Endothelial cell (in vitro differentiated cells): Measurements from ENCODE around the gene SCYL2. TPM values are rescaled to one million over a fixed set of nuclear protein-coding genes. Genes with fewer than 3 reads are reported as not detected.

ENCODE experiments used
- DNase-seq: peaks from one replicate; pipeline ENCODE4 v3.0.0; 2021; ENCODE audit warnings: low spot score
- H3K27ac Mint-ChIP-seq: one replicate; pipeline ENCODE4 v1.8.0; 2021; ENCODE audit warnings: mixed read lengths, inconsistent platforms; ENCODE audit not compliant: unreplicated experiment
- H3K27me3 Mint-ChIP-seq: one replicate; pipeline ENCODE4 v1.8.0; 2021; ENCODE audit warnings: mild to moderate bottlenecking, moderate library complexity, mixed read lengths, inconsistent platforms; ENCODE audit not compliant: unreplicated experiment
- H3K36me3 Mint-ChIP-seq: one replicate; pipeline ENCODE4 v1.8.0; 2021; ENCODE audit warnings: mild to moderate bottlenecking, low read depth, mixed read lengths, inconsistent platforms; ENCODE audit not compliant: unreplicated experiment
- H3K4me1 Mint-ChIP-seq: one replicate; pipeline ENCODE4 v1.8.0; 2021; ENCODE audit warnings: mild to moderate bottlenecking, mixed read lengths, inconsistent platforms; ENCODE audit not compliant: unreplicated experiment
- H3K4me3 Mint-ChIP-seq: one replicate; pipeline ENCODE4 v1.8.0; 2021; ENCODE audit warnings: mild to moderate bottlenecking, mixed read lengths, inconsistent platforms; ENCODE audit not compliant: unreplicated experiment
- H3K9me3 Mint-ChIP-seq: one replicate; pipeline ENCODE4 v1.8.0; 2021; ENCODE audit warnings: mixed read lengths, inconsistent platforms; ENCODE audit not compliant: unreplicated experiment
- total RNA-seq: library from RNA; stranded (reverse); fragmentation: NEBNext Ultra II Directional; extraction: Animal tissue kit (Norgen Biotek cat#: 25700); gene quantifications from one replicate; pipeline ENCODE4 v1.2.1, GENCODE V29; 2021; ENCODE audit not compliant: unreplicated experiment
- TF ChIP-seq, protein P1 (sequence below): fragments of 200-600 bp; sonication (generic); IDR thresholded peaks from one replicate; pipeline ENCODE4 v1.5.0; 2021; ENCODE audit warnings: antibody characterized with exemption; ENCODE audit not compliant: unreplicated experiment

Gene SCYL2
- total RNA-seq, 1 donor from 2014 or later, result 56.9 TPM

DNA sequence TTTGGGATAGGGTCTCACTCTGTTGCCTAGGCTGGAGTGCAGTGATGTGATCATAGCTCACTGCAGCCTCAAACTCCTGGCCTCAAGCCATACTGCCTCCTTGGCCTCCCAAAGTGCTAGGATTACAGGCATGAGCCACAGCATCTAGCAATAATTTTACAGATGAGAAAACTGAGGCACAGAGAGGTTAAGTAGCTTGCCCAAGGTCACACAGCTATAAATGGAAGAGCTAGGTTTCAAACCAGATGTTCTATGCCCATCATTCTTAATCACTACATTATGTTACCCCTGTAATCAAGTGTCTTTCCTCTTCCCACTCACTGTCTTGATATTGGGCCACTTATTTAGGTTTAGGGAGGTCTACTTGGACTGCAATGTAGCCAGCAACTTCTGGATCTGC is 93.5 kb downstream of the SCYL2 start:
- TF ChIP-seq, protein P1, sequence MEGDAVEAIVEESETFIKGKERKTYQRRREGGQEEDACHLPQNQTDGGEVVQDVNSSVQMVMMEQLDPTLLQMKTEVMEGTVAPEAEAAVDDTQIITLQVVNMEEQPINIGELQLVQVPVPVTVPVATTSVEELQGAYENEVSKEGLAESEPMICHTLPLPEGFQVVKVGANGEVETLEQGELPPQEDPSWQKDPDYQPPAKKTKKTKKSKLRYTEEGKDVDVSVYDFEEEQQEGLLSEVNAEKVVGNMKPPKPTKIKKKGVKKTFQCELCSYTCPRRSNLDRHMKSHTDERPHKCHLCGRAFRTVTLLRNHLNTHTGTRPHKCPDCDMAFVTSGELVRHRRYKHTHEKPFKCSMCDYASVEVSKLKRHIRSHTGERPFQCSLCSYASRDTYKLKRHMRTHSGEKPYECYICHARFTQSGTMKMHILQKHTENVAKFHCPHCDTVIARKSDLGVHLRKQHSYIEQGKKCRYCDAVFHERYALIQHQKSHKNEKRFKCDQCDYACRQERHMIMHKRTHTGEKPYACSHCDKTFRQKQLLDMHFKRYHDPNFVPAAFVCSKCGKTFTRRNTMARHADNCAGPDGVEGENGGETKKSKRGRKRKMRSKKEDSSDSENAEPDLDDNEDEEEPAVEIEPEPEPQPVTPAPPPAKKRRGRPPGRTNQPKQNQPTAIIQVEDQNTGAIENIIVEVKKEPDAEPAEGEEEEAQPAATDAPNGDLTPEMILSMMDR, result no peak
- Mint-ChIP-seq H3K4me3 (no peak overlapping the region), H3K4me1 (no peaks in the 10 kb centered on the region), H3K36me3 (no peaks in the 10 kb centered on the region), H3K27me3 (peaks cover 10% of the 10 kb centered on the region), H3K27ac (no peak overlapping the region), H3K9me3 (no peaks in the 10 kb centered on the region)
- no peak for DNase-seq

DNA sequence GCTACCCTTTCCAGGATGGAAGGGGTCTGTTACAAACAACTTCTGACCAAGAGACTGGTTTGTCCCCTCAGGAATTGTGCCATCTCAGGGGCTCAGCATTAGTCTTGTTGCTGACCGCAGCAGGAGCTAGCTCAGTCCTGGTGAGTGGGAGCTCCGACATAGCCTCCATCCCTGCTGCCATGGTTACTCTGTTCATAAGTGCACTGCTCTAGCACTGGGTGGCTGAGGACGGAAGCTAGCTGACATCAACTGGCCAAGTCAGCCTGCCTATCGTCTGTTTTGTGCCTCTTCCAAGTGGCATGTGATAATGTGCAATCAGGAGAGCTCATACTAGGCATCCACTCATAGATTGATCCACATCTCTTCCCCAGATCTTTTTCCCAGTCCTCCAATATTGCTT is 97.3 kb downstream of the SCYL2 start:
- Mint-ChIP-seq H3K27ac (no peak overlapping the region), H3K4me1 (no peaks in the 10 kb centered on the region), H3K36me3 (no peaks in the 10 kb centered on the region), H3K4me3 (no peak overlapping the region), H3K27me3 (peaks cover 5% of the 10 kb centered on the region), H3K9me3 (no peaks in the 10 kb centered on the region)
- TF ChIP-seq, protein P1, result no peak
- DNase-seq, result no peak

DNA sequence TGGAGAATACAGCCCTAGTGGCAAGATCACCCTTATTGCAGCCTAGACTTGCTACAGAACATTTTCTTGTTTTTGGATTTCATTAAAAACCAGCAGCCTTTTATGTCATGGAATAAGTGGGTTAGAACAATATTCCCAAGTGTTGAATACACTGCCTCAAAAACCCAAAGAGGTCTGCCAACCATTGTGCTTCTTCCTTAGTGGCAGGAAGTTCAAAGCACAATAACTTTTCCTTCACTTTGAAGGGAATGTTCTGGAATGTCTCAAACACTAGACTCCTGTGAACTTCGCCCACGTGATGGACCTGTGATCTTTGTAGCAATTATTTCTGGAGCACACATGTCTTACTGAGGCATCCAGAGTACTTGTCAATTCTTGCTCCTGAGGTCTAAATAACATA is 98.4 kb downstream of the SCYL2 start:
- H3K27me3 Mint-ChIP-seq, result peaks cover 4% of the 10 kb centered on the region
- H3K9me3 Mint-ChIP-seq, result peaks cover 4% of the 10 kb centered on the region
- DNase-seq, result no peak
- H3K4me1 Mint-ChIP-seq, result no peaks in the 10 kb centered on the region
- H3K4me3 Mint-ChIP-seq, result no peak overlapping the region
- TF ChIP-seq, protein P1, result no peak
- no peaks in the 10 kb centered on the region for H3K36me3 Mint-ChIP-seq
- no peak overlapping the region for H3K27ac Mint-ChIP-seq

DNA sequence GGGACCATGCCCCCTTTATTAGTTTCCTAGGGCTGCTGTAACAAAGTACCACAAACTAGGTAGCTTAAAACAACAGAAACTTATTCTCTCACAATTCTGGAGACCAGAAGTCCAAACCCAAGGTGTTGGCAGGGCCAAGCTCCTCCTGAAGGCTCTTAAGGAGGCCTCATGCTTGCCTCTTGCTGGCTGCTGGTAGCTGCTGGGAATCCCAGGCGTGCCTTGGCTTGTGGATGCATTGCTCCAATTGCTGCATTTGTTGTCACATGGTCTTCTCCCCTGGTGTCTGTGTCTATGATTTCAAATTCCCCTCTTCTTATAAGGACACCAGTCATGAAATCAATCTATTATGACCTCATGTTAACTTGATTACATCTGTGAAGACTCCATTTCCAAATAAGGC is 101.1 kb downstream of the SCYL2 start:
- Mint-ChIP-seq H3K36me3 (no peaks in the 10 kb centered on the region), H3K9me3 (peaks cover 4% of the 10 kb centered on the region), H3K27me3 (no peaks in the 10 kb centered on the region), H3K27ac (no peak overlapping the region), H3K4me3 (no peak overlapping the region), H3K4me1 (no peaks in the 10 kb centered on the region)
- DNase-seq, result no peak
- TF ChIP-seq, protein P1, result no peak

DNA sequence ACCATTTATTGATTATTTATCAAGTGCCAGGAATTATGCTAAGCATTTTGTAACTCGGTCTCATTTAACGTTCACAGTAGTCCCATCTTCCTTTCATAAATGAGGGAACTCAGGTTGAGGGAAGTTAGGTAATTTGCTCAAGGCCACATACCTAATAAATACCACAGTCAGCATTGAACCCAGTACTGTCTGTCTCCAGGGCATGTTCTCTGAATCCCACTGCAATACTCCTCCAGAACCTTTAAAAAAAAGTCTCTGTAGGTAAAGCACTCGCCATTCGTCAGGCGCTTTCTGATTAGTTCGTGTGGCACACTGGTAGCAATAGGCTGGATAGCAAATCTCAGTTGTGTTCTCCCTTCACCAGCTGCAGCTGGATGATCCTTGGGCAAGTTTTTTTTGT is 104.2 kb downstream of the SCYL2 start:
- DNase-seq, result no peak
- H3K36me3 Mint-ChIP-seq, result no peaks in the 10 kb centered on the region
- H3K27me3 Mint-ChIP-seq, result peaks cover 3% of the 10 kb centered on the region
- H3K9me3 Mint-ChIP-seq, result peaks cover 4% of the 10 kb centered on the region
- H3K4me1 Mint-ChIP-seq, result no peaks in the 10 kb centered on the region
- no peak overlapping the region for H3K4me3 Mint-ChIP-seq
- TF ChIP-seq, protein P1, result no peak
- no peak overlapping the region for H3K27ac Mint-ChIP-seq
